HG03045 (cell line): Measurements from ENCODE around the gene ULK3.

Experiments
- ATAC-seq: cut with Tn5 transposase; IDR thresholded peaks from one replicate; pipeline ENCODE4 v1.9.1; 2021; ENCODE audit warnings: mild to moderate bottlenecking, moderate library complexity; ENCODE audit not compliant: unreplicated experiment

The ULK3 gene

DNA sequence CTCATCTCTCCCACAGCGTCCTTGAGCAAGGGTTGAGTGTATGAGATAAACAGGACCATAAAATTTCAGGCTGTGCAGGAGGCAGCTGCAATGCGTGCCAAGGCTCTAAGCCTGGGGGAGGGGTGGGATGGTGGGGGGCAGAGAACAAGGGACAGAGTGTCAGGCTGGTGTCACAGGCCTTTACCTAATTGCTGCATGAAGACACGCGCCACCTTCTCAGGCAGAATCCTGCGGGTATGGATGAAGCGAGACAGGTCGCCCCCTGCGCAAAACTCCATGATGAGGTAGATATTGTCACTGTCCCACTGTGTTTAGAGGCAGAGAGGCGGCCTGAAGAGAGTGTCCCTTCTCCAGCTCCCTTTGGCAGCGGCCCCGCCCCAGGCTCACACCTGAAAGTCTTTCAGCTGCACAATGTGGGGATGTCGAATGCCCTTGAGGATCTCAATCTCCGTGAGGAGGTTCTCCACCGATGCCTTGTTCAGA is 1.0 kb downstream of the ULK3 start:
- no peak for ATAC-seq

- ATAC-seq, result no peak
Observed at GRCh38 chr15:74840851-74841775, 1.8 kb downstream of the ULK3 start.

GRCh38 chr15:74839526-74840395 is 3.2 kb downstream of the ULK3 start:
- no peak for ATAC-seq

DNA sequence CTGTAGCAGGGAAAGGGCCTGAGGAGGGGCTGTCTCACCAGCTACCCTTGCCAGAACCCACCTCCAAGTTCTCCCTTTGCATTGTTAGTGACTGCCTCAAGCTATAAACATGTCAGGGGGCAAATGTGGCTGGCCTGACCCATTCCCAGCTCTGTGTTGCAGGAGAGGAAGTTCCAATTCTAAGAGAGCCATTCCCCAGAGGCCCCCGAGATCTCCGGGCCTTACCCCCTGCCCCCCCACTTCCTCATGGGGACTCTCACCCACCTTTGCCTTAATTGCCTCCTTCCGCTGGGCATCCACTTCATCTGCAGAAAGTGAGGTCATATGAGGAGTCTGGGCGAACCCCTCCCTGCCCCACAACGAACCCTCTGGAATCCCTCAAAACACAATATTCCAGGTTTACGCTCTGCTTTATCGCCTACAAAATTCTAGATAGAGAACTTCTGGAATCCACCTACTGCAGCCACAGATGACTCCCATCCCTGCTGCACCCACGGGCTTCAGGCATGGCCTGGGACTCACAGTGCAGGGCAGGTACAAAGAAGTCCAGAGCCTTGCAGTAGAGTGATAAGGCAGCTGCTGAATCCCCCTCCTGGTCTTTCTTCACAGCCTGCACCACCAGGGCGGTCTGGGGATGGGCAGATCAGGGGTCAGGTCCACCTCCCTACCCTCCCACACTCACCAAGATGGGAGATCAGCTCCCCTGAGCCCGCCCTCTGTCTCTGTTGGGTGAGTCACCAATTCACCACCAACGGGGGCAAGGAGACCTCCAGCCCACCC is 4.0 kb downstream of the ULK3 start:
- ATAC-seq, result no peak

- no peak for ATAC-seq
Observed at GRCh38 chr15:74838137-74838516, 4.8 kb downstream of the ULK3 start.

DNA sequence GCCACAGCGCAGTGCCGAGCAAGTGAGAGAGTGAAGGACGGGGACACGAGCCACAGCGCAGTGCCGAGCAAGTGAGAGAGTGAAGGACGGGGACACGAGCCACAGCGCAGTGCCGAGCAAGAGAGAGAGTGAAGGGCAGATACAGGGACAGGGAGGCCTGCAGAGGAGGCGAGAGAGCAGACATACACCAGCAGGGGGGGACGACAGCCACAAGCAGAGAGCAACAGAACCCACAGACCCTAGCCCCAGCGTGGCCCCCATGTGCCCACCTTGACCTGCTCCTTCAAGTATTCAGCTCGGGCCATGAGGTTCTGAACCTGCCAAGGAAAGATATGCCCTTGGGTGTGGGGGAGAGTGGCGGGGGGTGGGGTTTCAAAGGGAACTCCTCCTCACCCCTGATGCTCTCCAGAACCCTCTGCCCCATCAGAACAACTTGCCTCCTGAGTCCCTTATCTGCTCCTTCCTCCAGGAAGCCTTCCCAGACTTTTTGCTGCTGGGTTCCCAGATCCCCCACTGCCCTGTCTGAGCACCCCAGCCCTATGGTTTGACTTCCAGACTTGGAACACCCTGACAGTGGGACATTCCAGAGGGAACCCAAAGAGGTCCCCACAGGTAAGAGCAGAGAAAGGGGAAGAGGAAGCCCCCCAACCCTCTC is 5.3 kb downstream of the ULK3 start:
- ATAC-seq, result no peak

DNA sequence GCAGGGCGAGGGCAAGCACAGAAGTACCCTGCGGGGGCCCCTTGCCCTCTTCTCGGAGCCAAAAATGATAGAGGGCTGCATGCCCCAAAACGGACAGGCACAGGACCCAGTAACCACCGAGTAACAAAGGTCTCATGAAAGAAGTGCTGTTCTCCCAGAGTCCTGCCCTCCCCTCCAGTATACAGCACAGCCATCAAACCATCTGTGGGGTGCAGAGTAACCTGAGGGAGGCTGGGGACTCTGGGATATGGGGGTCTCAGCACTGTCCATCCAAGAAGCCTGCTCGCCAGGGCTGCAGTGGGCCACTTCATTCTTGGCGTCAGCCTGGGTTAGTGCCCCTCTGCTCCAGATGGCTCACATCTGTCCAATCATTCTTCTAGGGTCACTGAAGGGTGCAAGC is 6.1 kb downstream of the ULK3 start:
- no peak for ATAC-seq

GRCh38 chr15:74835312-74835823 is 7.6 kb downstream of the ULK3 start:
- ATAC-seq, result no peak

GRCh38 chr15:74833376-74834107 is 9.4 kb downstream of the ULK3 start:
- ATAC-seq, result no peak

GRCh38 chr15:74832826-74833225 is 10.1 kb downstream of the ULK3 start:
- ATAC-seq, result no peak

- ATAC-seq, result no peak
Observed at GRCh38 chr15:74831813-74832495, 11.0 kb downstream of the ULK3 start.

DNA sequence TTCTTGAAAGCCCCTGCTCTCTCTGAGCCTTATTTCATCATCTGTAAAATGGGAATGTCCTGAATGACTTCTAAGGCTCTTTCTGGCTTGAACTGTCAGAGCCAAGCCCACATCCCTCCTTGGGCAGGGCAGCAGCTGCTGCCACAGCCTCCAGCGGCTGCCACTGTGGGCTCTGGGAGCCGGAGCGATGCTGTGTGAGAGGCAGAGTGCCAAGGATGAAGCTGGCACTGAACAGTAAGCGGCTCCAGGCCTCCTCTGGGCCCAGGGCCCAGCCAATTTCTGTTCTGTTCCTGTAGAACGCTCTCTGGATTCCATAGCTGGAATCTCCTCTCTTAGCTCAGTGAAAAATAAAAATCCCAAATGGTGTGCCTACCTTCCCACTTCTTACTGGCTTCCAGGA is 12.1 kb downstream of the ULK3 start:
- no peak for ATAC-seq

DNA sequence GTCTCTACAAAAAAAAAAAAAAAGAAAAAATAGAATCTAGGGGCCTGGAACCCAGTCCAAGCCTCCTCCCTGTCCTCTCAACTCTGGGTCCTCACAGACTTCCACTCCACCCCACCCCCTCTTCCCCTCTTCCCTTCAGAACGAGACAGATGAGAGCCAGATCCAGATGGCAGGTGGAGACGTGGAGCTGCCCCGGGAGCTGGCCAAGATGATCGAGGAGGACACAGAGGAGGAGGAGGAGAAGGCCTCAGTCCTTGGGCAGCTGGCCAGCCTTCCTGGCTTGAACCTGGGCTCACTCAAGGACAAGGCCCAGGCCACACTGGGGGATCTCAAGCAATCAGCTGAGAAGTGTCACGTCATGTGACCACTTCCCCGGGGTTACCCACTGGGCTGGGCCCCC is 13.0 kb downstream of the ULK3 start:
- no peak for ATAC-seq

GRCh38 chr15:74829486-74829885 is 13.5 kb downstream of the ULK3 start:
- no peak for ATAC-seq

GRCh38 chr15:74828835-74829234 is 14.1 kb downstream of the ULK3 start:
- no peak for ATAC-seq

GRCh38 chr15:74827614-74828013 is 15.3 kb downstream of the ULK3 start:
- no peak for ATAC-seq

GRCh38 chr15:74826921-74827320 is 16.0 kb downstream of the ULK3 start:
- ATAC-seq, result no peak

GRCh38 chr15:74826364-74826819 is 16.6 kb downstream of the ULK3 start, which contains the start of gene CPLX3:
Gene CPLX3 (plus strand): TSS chr15:74826627. CDS start chr15:74826704, 77 bp downstream.
- ATAC-seq, result no peak

DNA sequence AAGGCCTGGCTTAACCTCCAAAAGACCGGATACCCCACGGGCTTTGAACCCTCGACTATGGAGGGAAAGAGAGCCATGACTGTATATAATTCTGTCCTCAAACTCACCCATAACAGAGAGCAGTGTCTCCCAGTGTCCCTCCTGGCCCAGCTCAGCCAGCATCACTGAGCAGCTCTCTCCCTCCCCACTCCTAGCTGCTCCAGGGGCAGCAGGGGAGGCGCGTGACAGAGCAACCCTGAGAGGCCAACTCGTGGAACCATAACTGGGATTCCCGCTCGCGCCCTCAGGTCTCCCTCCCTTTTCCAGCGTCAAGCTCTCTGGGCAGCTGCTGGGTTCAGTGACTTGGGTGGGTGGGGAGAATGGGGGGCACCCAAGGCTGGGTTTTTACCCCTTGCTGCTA is 17.1 kb downstream of the ULK3 start:
- no peak for ATAC-seq
